ENCODE results near the gene BEND3. TPM values are rescaled to one million over a fixed set of nuclear protein-coding genes. Genes with fewer than 3 reads are reported as not detected.
"Not testable (repeated sequence)": the region's sequence is repeated elsewhere in the genome, so short reads cannot be mapped to it uniquely, and the experiment has no call there.

The BEND3 gene
- total and polyA plus RNA-seq, 9 donors: 0.61 to 4.1 (median 2.3) TPM

GRCh38 chr6:107101211-107101610, 14.1 kb downstream of the BEND3 start:
- H3K27me3 ChIP-seq: no peaks in the 10 kb centered on the region
- H3K4me3 ChIP-seq: no peak overlapping the region
- no peaks in the 10 kb centered on the region for H3K36me3 ChIP-seq
- H3K9me3 ChIP-seq: no peaks in the 10 kb centered on the region
- H3K27ac ChIP-seq: no peak overlapping the region
- TF ChIP-seq POLR2A (IDR thresholded peaks at IDR 0.05): no peak
- no peak for TF ChIP-seq EP300 (IDR thresholded peaks at IDR 0.05)
- no peak for TF ChIP-seq CTCF (IDR thresholded peaks at IDR 0.05)
- intact Hi-C loops (cut with DNase I): no loop called here
- DNase-seq: no peak
- no peaks in the 10 kb centered on the region for H3K4me1 ChIP-seq (ENCODE audit: insufficient read depth)

- H3K27me3 ChIP-seq: no peaks in the 10 kb centered on the region
- H3K9me3 ChIP-seq: no peaks in the 10 kb centered on the region
- DNase-seq: no peak
- no peak for TF ChIP-seq CTCF (IDR thresholded peaks at IDR 0.05)
- no peak for TF ChIP-seq POLR2A (IDR thresholded peaks at IDR 0.05)
- no peak for TF ChIP-seq EP300 (IDR thresholded peaks at IDR 0.05)
- H3K4me3 ChIP-seq: no peak overlapping the region
- H3K36me3 ChIP-seq: no peaks in the 10 kb centered on the region
- H3K4me1 ChIP-seq (ENCODE audit: insufficient read depth): no peaks in the 10 kb centered on the region
- H3K27ac ChIP-seq: no peak overlapping the region
- intact Hi-C loops (cut with DNase I): no loop called here
- WGBS, 3 donors: 84 to 87% (median 87%) methylated on average over 14 of the region's 14 CpGs
Observed at GRCh38 chr6:107098436-107099307, 16.6 kb downstream of the BEND3 start.

- 92 to 98% (median 97%) methylated on average over 7 of the region's 7 CpGs for WGBS, 3 donors
Observed at GRCh38 chr6:107084459-107084858, 30.9 kb downstream of the BEND3 start.

GRCh38 chr6:107083921-107084320, 31.4 kb downstream of the BEND3 start:
- no peaks in the 10 kb centered on the region for H3K27me3 ChIP-seq
- no peak for DNase-seq
- H3K27ac ChIP-seq: no peak overlapping the region
- H3K9me3 ChIP-seq: no peaks in the 10 kb centered on the region
- intact Hi-C loops (cut with DNase I): no loop called here
- no peak overlapping the region for H3K4me3 ChIP-seq
- no peaks in the 10 kb centered on the region for H3K36me3 ChIP-seq
- 93 to 95% (median 94%) methylated on average over 6 of the region's 6 CpGs for WGBS, 3 donors
- TF ChIP-seq POLR2A (IDR thresholded peaks at IDR 0.05) (no peak), CTCF (IDR thresholded peaks at IDR 0.05) (no peak), EP300 (IDR thresholded peaks at IDR 0.05) (no peak)
- H3K4me1 ChIP-seq (ENCODE audit: insufficient read depth): no peaks in the 10 kb centered on the region

More at GRCh38 chr6:107084459-107084858, 30.9 kb downstream of the BEND3 start:
- H3K36me3 ChIP-seq; H3K9me3 ChIP-seq; intact Hi-C loops (cut with DNase I); DNase-seq; H3K27me3 ChIP-seq; H3K27ac ChIP-seq; H3K4me3 ChIP-seq; H3K4me1 ChIP-seq (ENCODE audit: insufficient read depth): not testable (repeated sequence)

GRCh38 chr6:107083047-107083768, 32.1 kb downstream of the BEND3 start:
- Histone ChIP-seq H3K36me3 (no peaks in the 10 kb centered on the region), H3K27me3 (no peaks in the 10 kb centered on the region), H3K9me3 (no peaks in the 10 kb centered on the region), H3K27ac (no peak overlapping the region), H3K4me1 (ENCODE audit: insufficient read depth) (no peaks in the 10 kb centered on the region), H3K4me3 (no peak overlapping the region)
- intact Hi-C loops (cut with DNase I): no loop called here
- WGBS, 3 donors: 83 to 97% (median 90%) methylated on average over 10 of the region's 10 CpGs
- DNase-seq: no peak
- TF ChIP-seq EP300 (IDR thresholded peaks at IDR 0.05) (no peak), CTCF (IDR thresholded peaks at IDR 0.05) (no peak), POLR2A (IDR thresholded peaks at IDR 0.05) (no peak)

Data from ovary (tissue), 9 donors.